KMS-11 (cell line): Measurements from ENCODE around the gene CTNNA1.

Experiments used
- H2AFZ ChIP-seq: fragments of 200-600 bp; sonication (generic); 2 replicates; pipeline ENCODE4 v1.6.1; 2016; ENCODE audit warnings: antibody characterized with exemption, mixed run types, low read depth
- H3K27ac ChIP-seq: fragments of 200-600 bp; sonication (generic); 2 replicates; pipeline ENCODE4 v1.6.1; 2016; ENCODE audit warnings: mild to moderate bottlenecking, mixed run types
- H3K27me3 ChIP-seq: fragments of 200-600 bp; sonication (generic); 2 replicates; pipeline ENCODE4 v1.6.1; 2017; ENCODE audit warnings: mild to moderate bottlenecking, low read depth, mixed run types, moderate library complexity; ENCODE audit not compliant: insufficient read depth
- H3K36me3 ChIP-seq: fragments of 200-600 bp; sonication (generic); 2 replicates; pipeline ENCODE4 v1.6.1; 2017; ENCODE audit warnings: mild to moderate bottlenecking, mixed run types; ENCODE audit not compliant: insufficient read depth
- H3K4me1 ChIP-seq: fragments of 200-600 bp; sonication (generic); 2 replicates; pipeline ENCODE4 v1.6.1; 2016; ENCODE audit warnings: mild to moderate bottlenecking, low read depth, mixed run types; ENCODE audit not compliant: poor library complexity, severe bottlenecking
- H3K4me2 ChIP-seq: fragments of 200-600 bp; sonication (generic); 2 replicates; pipeline ENCODE4 v1.7.0; 2016; ENCODE audit warnings: mild to moderate bottlenecking, mixed run types
- H3K4me3 ChIP-seq: fragments of 200-600 bp; sonication (generic); IDR thresholded peaks from 2 replicates; pipeline ENCODE4 v1.6.1; 2017; ENCODE audit warnings: low read depth, low read length, mixed read lengths; ENCODE audit not compliant: insufficient read depth
- H3K79me2 ChIP-seq: fragments of 200-600 bp; sonication (generic); 2 replicates; pipeline ENCODE4 v1.6.1; 2016; ENCODE audit warnings: low read depth, mixed run types; ENCODE audit not compliant: insufficient read depth
- H3K9ac ChIP-seq: fragments of 200-600 bp; sonication (generic); 2 replicates; pipeline ENCODE4 v1.6.1; 2016; ENCODE audit warnings: mild to moderate bottlenecking, mixed run types
- H4K20me1 ChIP-seq: fragments of 200-600 bp; sonication (generic); 2 replicates; pipeline ENCODE4 v1.6.1; 2016; ENCODE audit warnings: mild to moderate bottlenecking, mixed run types; ENCODE audit not compliant: insufficient read depth
- CTCF ChIP-seq: fragments of 200-600 bp; sonication (generic); conservative IDR thresholded peaks from 2 replicates; pipeline ENCODE4 v1.6.1; 2017; ENCODE audit warnings: low read depth, mild to moderate bottlenecking, antibody characterized with exemption, low read length, moderate library complexity, mixed read lengths

The CTNNA1 gene

DNA sequence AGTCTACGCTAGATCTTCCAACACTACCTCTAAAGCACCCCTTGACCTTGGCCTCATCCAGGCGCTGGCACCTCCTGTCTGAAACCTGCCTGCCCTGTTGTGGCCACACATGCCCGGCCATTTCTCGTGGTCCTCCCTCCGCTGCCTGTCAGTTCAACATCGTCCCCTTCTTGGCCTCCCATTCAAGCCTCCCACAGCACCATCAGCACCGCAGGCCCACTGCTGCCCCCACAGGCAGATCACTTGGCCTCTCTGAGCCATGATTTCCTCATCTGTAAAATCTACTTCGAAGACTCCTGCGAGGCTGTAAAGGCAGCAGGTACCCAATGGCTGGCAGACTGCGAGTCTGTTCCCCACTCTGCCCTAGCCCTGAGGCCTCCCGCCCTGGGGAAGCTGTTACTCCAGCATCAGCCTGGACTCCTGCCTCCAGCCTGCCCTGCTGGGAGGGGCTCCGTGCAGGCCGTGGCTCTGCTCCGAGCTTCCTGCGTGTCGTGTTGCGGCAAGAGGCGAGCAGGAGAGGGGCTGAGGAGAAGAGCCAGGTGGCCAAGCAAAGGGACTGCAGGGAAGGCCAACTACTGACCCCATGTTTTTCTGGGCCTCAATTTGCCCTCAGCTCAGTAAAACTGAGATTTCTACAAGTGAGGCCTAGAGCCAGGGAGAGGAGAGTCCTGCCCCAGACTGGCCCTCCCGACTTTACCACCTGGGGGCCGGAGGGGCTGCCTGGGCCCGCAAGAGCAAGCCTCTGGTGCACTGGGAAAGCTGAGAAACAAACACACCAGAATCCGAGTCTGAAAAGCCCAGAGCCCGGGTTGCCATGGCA, 192.4 kb downstream of the CTNNA1 start:
- no peak overlapping the region for H3K4me2 ChIP-seq
- H3K79me2 ChIP-seq = no peaks in the 10 kb centered on the region
- no peak overlapping the region for H3K27ac ChIP-seq
- H3K36me3 ChIP-seq = no peaks in the 10 kb centered on the region
- H4K20me1 ChIP-seq = no peaks in the 10 kb centered on the region
- no peak overlapping the region for H3K9ac ChIP-seq
- no peaks in the 10 kb centered on the region for H3K4me1 ChIP-seq
- H2AFZ ChIP-seq = no peak overlapping the region
- no peak for TF ChIP-seq CTCF
- no peak overlapping the region for H3K4me3 ChIP-seq
- no peaks in the 10 kb centered on the region for H3K27me3 ChIP-seq

DNA sequence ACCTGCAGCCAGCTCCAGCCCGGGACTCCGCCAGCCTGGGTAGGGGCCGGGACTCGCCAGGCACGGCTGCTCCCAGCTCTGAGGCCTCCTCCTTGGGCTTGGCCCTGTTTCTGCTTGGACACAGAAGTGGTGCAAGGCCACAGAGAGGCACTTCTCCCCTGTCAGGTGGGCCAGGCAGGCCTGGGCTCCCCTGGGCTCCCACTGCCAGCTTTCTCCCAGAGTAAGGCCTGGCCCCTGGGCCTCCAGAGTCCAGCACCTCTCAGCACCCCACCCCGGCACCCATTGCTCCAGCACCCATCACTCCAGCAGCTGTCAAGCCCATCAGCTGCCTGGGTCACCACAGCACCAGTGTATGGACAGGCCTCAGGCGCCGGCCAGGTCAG, 193.0 kb downstream of the CTNNA1 start:
- Histone ChIP-seq H3K27ac (no peak overlapping the region), H3K4me1 (no peaks in the 10 kb centered on the region), H3K4me3 (no peak overlapping the region), H4K20me1 (no peaks in the 10 kb centered on the region), H3K27me3 (no peaks in the 10 kb centered on the region), H2AFZ (no peak overlapping the region), H3K36me3 (no peaks in the 10 kb centered on the region), H3K79me2 (no peaks in the 10 kb centered on the region), H3K4me2 (no peak overlapping the region), H3K9ac (no peak overlapping the region)
- no peak for TF ChIP-seq CTCF

DNA sequence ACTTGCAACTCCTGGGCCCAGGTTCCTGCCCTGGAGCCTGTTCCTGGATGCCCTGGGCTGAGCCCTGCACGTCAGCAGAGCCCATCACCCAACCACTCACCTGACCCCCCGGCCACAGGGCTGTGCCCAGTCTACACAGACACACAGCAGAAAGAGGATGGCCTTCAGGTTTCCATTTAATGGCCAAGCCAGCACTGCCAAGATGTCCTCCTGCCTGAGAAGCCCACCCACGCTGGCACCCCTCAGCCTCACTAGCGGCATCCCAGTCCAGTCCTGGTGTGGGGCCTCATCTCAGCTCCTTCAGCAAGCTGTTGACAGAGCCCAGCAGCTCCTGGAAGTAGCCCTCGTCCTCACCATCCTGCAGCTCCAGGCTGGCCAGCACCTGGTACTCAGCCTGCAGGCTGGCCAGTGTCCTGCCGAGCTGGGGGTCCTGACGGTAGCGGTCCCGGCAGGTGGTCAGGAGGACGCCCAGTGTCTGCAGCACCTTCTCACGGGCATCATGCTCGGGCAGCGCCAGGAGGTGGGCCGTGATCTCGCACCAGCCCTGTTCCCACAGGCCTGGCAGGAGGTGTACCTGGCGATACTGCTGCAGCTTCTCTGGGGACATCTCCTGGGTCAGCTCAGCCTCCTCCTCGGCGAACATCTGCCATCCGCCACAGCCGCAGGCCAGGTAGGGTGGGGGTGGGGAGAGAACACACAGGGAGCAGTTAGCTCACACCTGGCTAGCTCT, 193.8 kb downstream of the CTNNA1 start:
- Histone ChIP-seq H3K27me3 (no peaks in the 10 kb centered on the region), H3K36me3 (no peaks in the 10 kb centered on the region), H3K4me3 (no peak overlapping the region), H2AFZ (no peak overlapping the region), H3K4me1 (peaks cover 4% of the 10 kb centered on the region), H3K4me2 (no peak overlapping the region), H4K20me1 (no peaks in the 10 kb centered on the region), H3K79me2 (no peaks in the 10 kb centered on the region), H3K27ac (no peak overlapping the region), H3K9ac (no peak overlapping the region)
- no peak for TF ChIP-seq CTCF

GRCh38 chr5:138947780-138948179, 194.6 kb downstream of the CTNNA1 start:
- H2AFZ ChIP-seq = no peak overlapping the region
- no peak overlapping the region for H3K27ac ChIP-seq
- no peaks in the 10 kb centered on the region for H3K79me2 ChIP-seq
- no peak overlapping the region for H3K9ac ChIP-seq
- no peak for TF ChIP-seq CTCF
- H3K4me1 ChIP-seq = peaks cover 12% of the 10 kb centered on the region
- H3K4me3 ChIP-seq = no peak overlapping the region
- no peaks in the 10 kb centered on the region for H3K36me3 ChIP-seq
- no peaks in the 10 kb centered on the region for H4K20me1 ChIP-seq
- no peaks in the 10 kb centered on the region for H3K27me3 ChIP-seq
- H3K4me2 ChIP-seq = no peak overlapping the region
